GM21737 (cell line): ENCODE data around the gene HOXA9.

Experiments
- ATAC-seq: cut with Tn5 transposase; IDR thresholded peaks from one replicate; pipeline ENCODE4 v1.9.1; 2021; ENCODE audit warnings: mild to moderate bottlenecking, moderate library complexity; ENCODE audit not compliant: unreplicated experiment

The HOXA9 gene

DNA sequence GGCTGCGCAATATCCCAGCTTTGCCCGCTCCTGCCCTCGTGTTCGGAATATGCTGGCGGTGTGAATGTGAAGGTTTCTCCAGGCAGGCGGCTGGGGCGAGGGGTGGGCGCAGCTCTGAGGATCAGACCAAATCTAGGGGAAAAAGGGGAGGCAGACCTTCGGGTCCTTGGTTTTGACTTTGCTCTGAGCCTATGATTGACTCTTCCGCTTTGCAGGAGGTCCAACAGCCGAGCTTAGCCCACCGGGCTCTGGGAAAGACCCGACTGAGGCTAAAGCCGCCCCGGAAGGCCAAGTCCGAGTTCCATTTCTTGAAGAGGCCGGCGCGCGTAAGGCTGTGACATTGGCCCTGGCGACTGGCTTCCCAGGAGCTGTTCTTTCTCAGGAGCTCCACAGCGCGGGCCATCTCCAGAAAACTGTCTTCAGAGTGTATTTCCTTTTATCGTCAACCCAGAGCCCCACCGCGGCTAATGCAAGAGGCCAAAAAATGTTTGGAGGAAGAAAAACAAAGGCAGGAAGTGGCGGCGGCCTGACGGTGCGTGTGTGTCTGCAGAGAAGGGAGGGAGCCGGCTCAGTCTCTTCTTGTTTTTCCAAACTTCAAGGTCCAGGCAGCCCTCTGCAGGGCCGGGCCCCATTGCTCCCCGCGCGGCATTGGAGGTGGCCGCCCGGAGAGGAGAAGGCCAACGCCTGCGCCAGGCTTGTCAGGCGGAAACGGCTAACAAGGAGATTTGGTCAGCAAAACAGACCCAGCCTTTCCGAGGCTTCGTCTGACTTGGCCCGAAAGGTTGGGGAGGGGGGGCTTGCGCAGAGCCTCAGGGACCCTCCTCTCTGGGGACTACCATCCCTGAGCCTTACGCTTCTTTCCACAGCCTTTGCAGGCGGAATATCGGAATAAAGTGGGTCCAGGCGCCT is 23.3 kb upstream of the HOXA9 start:
- ATAC-seq, result no peak

DNA sequence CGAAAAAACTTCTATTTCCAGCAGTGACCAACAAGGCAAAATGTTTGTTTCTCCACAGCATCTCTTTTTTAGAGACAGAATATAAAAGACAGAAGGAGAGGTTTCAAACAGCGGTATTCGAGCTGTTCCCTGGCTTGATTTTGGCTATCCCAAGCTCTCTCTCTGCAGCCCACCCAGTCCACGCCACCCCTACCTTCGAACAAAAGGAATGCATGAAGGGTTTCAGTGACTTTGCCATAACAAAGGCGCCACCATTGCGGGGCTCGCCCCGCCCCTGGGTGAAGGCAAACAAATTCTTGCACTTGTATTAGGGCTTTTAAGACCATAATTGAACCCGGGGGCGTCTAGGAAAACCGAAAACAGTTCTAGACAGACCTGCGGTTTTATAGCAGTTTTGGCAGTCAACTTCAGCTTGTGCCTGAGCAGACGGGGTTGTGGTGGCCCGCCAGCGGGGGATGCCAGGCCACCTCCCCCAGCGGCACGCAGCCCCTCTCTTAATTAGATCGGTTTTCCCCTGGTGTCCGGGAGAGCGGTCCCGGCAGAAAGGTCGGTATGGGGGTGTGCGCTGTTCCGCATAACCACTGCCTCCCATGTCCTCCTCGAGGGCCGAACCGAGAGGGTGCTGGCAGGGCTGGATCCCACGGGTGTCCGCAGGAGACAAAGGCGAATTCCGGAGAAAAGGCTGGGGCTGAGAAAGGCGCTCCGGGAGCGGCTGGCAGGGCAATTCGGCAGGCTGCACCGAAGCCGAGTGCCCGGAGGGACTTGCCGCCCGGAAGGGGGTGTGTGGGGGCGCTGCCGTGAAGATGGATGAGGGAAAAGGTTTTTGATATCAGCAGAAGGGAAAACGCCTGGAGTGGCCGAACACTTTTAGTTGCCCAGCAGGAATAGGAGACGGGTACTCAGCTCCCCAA is 22.4 kb upstream of the HOXA9 start:
- ATAC-seq, result no peak

DNA sequence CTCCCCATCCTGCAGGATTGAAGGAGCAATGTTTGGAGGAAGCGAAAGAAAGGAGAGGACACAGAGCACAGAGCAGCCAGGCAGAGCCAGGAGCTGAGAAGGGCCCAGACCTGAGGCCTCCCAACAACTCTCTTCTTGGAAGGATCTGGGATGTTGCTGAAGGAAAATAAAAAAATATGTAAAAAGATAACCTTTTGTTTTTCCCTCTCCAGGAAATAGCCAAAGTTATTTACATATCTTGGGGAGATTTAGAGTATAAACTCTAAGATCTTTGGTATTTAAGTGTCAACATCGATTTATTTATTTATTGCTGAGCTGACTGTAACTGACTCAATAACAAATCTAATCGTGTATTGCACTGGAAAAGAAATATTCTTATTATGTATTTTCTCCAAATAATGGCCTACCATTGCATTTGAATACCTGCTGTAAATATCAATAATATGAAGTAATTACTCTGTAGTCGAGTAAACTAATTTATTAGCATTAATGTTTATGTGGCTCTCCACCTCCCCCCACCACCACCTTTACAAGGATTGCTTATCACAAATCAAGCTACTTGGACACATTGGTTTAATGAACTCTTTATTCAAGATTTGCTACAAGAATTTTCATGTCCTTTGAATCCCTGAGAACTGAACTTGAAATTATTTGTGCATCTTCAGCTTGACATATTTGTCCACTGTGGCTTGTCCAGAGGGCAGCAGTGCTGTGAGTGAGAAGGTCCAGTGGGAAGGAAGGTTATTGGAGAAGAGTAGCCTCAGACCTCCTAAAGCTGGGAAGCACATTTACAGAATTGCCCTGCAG is 21.5 kb upstream of the HOXA9 start:
- ATAC-seq, result no peak

DNA sequence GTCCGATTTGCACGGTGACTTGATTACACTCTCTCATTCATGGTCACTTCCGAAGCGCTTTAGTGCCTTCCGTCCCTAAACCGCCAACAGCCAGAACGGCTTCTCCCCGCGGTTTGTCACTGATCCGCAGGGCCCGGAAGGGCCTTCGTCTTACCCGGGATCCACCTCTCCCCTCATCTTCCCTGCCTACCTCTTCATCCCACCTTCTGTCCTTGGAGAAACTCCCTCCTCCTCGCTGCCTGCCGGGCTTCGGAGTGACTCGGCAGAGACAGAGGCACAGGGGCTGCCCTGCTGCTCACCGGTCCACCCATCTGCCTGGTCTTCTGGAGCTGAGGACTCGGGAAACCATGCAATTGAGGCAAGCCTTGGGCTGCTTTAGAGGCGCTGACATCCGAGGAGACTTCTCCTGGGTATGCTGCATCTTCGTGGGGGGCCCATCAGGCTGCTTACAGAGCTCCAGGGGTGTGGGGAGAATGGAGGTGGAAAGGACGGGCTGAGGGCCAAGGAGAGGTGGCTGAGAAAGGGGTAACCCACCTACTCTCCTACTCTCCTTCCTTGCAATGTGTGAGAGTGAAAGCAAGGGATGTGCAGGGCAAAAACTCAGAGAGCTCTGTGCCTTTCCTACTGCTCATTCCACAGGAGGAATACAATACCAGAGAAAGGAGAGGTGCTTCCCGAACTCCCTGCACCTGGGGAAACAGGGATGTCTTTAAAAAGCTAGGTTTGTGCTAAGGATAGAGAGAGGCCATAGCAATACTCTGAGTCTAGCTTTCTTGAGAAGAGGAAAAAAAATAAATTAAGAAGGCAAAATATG is 20.7 kb upstream of the HOXA9 start:
- ATAC-seq, result no peak

DNA sequence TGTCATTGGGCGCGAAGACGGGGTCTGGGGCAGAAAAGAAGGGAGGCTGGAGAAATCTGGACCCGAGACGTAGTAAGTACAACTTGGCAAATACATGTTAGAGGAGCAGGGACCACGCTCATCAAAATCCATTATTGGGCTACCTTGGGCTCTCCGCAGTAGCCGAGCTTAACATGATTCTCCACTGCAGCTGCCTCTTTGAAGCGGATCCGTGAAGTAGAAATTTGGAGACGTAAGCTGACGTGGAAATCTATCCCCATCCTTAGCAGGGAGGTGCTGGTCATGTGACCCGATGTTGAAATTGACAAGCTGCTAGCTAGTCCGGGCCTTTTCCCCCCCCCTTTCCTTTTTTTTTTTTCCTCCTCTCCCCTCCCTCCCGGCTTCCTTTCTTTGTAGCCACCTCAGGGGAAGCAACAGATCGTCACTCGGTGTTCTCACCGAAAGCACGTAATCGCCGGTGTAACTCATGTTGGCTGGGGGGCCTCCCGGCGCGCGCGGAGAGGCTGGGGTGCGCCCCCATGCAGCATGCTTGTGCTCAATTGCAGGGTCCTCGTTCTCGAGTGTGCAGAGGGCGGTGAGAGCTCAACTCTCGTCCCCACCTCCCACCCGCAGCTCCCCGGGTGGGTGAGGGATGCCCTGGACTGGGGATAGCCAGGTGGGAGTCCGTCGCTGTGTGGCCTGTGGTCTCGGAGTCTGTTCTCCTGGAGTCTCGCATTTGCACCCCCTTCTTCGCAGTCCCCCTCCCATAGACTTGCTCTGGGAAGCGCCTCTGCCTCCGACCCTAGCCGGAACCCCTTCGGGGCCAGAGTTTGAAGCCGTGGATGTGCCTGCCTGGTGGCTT is 19.9 kb upstream of the HOXA9 start, which contains the start of gene HOXA11:
Gene HOXA11, minus strand, starts transcription at position 220 of the 841 bp plus-strand sequence. Its CDS starts 88 bp downstream, at position 132.
- no peak for ATAC-seq

DNA sequence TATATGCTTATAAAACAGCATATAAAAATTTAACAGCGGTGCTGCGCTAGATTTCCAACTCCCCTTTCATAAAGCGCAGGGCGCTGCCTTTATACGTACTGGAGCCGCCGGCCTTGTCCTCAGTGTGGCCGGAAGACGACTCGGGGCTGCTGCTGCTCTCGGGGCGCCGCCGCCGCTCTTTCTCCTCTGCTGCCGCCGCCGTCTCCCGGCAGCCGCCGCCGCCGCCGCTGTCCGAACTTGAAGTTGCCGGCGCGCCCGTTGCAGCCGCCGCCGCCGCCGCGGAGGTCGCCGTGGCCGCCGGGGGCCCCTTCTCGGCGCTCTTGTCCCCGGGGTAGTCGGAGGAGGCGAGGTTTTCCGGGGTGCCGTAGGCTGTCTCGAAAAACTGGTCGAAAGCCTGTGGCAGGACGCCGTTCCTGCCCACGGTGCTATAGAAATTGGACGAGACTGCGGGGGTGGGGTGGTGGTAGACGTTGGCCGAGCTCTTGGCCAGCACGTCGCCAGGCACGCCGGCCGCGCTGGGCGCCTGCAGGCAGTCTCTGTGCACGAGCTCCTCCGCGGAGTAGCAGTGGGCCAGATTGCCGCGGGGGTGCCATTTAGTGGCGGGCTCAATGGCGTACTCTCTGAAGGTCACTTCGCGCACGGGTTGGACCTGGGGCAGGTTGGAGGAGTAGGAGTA is 19.1 kb upstream of the HOXA9 start:
- ATAC-seq, result no peak

DNA sequence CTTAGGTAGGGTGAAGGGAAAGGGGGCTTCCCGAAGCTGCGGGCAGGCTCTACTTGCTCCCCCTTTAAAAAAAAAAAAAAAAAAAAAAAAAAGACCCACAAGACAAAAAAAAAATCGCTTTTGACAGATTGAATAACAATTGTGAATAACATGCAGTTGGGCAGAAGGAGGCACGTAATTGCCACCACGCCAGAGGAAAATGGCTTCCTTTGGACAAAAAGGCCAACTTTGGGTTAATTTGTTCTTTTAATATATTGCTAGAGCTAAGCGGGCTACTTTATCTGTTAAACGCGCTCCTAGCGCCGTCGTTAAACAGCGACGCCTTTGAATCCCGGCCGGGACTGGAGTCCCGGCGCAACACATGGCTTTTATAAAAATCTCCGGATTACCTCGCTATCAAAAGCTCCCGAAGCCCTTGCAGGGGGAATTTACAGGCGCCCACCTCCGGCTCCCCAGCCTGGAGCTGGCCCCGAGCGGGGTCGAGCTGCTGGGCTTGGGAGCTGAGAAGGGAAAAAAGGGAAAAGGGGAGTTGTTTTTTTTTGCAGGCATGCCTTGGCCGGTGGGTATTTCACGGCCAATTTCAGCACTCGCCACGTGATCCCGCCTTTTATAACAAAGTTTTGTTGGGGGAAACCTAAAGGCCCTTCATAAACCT is 18.5 kb upstream of the HOXA9 start:
- no peak for ATAC-seq

DNA sequence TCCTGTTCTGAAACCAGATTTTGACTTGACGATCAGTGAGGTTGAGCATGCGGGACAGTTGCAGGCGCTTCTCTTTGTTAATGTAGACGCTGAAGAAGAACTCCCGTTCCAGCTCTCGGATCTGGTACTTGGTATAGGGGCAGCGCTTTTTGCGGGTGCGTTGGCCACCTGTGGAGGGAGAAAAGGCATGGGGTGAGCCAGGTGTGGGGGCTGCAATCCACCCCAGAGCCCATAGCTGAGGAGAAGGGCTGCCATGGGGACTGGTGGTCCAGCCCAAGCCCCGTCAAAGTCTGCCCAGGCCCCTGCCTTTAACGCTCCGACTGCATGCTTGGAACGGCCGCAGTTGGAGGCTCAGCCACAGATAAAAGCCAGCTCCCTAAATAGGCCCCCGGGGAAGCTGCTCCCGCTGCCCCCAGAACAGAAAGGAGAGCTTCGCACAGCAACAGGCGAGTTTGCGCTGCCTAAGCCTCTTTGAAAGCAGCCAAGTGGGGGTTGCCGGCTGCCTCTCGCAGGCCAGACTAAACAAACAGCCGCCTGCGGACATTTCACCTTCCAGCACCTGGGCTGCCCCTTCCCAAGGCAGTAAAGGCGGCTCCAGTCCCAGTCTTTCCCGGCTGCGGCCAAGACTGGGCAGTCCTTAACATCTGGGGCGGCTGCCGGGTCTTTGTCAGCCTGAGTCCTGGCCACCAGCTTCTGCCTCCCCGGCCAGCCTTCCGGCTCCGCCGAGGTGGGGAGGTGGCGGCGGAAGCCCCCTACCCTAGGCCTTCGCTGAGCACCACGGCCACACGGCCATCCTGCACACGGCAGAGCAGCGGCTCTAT is 17.7 kb upstream of the HOXA9 start:
- no peak for ATAC-seq

DNA sequence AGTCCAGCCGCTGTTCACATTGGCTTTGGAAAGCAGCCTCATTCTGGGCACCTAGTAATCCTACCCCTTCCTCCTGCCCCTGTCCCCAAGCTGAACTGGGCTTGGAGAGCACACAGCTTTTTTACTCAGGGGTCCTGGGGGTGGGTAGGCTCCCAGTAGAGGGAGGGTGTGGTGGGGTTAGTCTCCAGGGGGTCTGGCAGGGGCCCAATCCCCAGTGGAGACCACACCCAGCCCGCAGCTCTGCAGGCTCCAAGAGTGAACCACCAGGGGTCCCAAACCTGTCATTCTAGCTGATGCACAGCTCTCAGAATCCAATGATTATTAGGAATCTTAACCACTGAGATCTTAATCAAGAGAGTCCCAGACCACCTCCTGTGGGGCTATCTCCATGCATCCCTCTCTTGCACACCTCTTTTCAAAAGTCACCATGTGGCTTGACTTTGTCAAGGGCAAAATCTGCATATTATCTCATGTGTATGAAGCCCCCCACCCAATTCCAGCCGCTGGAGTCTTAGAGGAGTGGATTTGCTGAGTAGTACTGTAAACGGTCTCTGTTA is 17.0 kb upstream of the HOXA9 start:
- no peak for ATAC-seq

DNA sequence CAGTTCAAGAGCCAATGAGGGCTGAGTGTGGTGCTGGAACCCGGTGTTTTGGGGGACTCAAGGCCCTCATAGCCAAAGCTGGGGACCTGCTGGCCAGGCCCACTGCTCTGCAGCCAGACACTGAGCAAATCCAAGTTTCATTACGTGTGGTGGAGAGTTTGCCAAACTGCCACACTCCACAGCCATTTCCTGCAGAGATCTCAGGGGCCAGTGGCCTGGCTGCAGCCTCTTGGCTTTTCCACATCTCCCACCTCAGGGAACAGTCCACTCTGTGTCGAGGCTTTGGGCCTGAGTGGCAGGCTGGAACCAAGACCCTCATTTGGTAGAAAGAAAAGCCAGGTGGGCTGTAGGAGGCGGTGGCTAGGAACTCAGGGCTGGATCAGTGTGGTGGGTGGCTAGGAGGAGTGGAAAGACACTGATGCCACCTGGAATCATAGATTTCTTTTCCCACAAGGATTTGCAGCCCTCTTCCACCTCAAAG is 16.5 kb upstream of the HOXA9 start:
- no peak for ATAC-seq

DNA sequence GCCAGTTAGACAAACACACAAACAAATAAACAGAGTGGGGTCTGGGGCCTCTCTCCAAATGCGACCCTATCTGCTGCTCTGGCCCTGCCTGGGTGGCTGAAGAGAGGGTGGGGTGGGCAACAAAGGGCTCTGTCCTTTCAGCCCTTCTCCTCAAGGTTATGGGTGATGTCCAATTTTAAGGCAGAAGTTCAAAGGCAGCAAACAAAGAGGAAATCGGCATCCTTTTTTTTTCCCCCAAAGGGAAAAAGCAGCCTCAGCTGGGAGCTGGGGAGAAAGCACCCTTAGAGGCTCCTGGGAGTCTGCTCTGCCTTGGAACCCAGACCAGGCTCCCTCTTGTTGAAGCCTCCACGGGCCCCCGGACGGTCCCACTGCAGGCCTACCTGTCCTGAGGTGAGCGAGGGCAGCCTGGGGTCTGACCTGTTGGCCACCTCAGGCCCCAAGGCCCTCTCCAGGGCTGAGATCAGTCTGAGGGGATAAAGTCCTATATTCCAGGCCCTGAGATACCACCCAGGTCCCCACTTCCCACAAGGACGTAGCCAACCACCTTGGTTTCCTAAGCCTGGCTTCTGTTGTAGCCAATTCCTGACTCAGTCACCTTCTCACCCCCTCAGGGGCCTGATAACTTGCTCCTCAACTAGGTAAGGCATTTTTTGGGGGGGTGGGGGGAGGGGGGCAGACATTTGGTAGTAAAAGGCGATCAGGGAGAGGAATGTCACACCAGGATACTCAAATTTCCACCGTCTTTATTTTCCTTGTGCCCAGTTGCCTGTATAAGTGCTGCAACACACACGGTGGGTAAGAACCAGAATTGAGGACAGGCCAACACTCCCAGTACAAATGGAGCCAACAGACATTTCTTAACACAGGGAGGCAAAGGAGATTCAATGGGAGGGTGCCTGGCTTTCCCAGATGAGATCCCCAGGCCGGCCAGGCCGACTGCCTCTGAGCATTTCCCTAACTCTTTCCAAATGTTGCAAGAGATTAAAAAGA is 15.4 kb upstream of the HOXA9 start:
- ATAC-seq, result no peak

DNA sequence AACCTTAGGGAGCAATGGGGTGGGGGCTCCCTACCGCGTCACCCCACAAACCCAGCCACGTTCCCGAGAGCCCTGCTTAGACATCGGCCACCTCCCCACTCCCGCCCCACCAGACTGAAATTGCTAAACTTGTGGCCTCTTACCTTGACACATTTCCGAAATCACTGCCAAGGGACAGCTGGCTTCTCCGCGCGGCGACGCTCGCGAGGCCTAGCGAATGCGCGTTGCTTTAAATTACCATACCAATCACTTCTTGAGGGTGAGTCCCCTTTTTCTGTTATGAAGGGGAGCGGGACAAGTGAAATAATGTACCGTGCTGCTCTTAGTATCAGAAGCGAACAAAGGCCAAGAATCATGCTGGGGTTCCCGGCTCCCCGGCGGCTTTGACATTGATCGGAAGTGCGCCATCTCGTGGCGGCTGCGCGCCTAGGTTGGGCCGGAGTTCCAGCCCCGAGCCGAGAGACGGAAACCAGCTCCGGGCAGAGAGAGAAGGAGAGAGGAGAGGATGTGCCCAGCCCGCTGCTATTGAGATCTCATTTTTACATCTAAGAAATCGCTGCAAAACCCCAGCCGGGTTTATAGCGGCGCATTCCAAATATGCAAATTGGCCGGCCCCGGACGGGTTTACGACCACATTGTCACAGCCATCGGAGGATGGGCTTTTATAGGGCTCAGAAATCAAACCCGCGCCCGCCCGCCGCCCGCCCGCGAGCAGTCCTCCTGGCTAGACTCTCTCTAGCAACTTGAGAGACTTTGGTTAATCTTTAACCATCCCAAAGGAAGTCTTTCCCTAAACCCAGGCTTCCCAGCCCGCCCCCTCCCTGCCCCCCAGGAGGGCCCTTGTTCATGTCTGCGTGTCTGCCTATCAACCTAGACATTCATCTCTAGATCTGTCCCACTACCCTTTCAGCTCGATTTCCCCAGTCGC is 14.4 kb upstream of the HOXA9 start:
- no peak for ATAC-seq

DNA sequence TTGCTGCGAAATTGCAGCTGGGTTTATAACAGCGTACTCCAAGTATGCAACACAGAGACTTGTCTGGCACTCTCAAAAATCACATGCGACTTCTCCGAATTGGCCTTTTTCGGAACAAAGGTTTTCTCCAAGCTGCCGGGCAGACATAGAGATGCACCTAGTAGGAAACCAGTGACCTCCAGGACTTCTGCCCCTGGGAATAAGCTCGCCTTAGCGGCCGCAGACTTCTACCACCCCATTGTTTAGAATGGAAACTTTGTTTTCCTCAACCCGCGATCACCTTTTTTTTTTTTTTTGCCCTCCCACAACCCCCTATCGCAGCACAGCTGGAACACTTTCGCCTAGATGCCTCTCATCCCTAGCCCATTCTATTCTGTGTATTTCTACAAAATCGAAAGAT is 13.7 kb upstream of the HOXA9 start:
- no peak for ATAC-seq

DNA sequence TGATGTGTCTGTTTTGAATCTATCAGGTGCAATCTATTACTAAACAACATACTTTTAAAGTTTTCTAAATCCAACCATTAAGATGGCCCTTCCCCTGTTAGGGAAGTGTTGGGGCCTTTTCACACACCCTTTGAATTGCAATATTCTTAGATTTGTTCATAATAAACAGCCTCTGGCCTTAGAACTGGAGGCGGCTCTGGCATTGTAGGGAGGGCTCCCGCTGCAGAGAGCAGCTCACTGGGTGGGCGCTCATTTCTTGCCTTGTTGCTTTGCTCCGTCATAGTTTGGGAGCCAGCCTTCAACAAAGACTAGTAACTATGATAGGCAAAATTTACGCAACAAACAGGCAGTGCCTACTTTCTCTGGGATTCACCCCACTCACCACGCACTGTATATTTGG is 13.0 kb upstream of the HOXA9 start:
- ATAC-seq, result no peak
